ENCODE data around the gene AKIRIN2.

DNA sequence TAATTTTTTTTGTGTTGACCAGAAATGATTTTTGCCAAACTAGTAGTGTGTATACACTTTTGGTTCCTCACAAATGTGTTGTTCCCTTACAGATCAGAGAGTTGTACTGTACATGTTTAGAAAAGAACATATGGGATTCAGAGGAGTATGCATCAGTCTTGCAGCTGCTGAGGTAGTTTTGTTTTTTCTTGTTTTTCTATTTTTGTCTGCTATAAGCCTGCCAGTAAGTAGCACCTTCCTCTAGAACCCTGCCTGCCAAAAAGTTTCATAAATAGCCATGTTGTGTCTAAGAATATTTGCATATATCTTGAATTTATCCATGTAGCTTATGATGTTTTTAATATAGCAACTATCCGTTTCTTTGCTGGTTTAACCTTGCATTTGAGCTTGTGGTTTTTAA lies 65.7 kb downstream of the AKIRIN2 start:
- no peak for TF ChIP-seq POLR2AphosphoS5 (IDR thresholded peaks at IDR 0.05; ENCODE audit: insufficient read depth, low read depth, low read length)
- TF ChIP-seq, protein P1, sequence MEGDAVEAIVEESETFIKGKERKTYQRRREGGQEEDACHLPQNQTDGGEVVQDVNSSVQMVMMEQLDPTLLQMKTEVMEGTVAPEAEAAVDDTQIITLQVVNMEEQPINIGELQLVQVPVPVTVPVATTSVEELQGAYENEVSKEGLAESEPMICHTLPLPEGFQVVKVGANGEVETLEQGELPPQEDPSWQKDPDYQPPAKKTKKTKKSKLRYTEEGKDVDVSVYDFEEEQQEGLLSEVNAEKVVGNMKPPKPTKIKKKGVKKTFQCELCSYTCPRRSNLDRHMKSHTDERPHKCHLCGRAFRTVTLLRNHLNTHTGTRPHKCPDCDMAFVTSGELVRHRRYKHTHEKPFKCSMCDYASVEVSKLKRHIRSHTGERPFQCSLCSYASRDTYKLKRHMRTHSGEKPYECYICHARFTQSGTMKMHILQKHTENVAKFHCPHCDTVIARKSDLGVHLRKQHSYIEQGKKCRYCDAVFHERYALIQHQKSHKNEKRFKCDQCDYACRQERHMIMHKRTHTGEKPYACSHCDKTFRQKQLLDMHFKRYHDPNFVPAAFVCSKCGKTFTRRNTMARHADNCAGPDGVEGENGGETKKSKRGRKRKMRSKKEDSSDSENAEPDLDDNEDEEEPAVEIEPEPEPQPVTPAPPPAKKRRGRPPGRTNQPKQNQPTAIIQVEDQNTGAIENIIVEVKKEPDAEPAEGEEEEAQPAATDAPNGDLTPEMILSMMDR (IDR thresholded peaks at IDR 0.05; ENCODE audit: extremely low read depth in 1 of 2, insufficient read depth in 1 of 2, low read depth in 1 of 2, low read length in 2 of 2) = no peak
- TF ChIP-seq EZH2 (IDR thresholded peaks at IDR 0.05; ENCODE audit: borderline replicate concordance, low read depth, low read length, severe bottlenecking) = no peak
- TF ChIP-seq GATA2 (IDR thresholded peaks at IDR 0.05; ENCODE audit: insufficient read depth, insufficient read length, low read depth, low read length) = no peak
- TF ChIP-seq JUN (IDR thresholded peaks at IDR 0.05; ENCODE audit: borderline replicate concordance, insufficient read depth, insufficient read length, low read depth) = no peak
- TF ChIP-seq POLR2A (IDR thresholded peaks at IDR 0.05; ENCODE audit: low read depth, low read length) = no peak
- TF ChIP-seq FOS (IDR thresholded peaks at IDR 0.05; ENCODE audit: borderline replicate concordance, insufficient read depth, low read length) = no peak
- no peak for TF ChIP-seq MYC (IDR thresholded peaks at IDR 0.05; ENCODE audit: low read depth, low read length)
- TF ChIP-seq, protein P2, sequence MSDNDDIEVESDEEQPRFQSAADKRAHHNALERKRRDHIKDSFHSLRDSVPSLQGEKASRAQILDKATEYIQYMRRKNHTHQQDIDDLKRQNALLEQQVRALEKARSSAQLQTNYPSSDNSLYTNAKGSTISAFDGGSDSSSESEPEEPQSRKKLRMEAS (IDR thresholded peaks at IDR 0.05; ENCODE audit: insufficient read depth, insufficient read length) = no peak

Measured in endothelial cell of umbilical vein (primary cell).